ENCODE measurements around the gene ARHGAP29. TPM values are rescaled to one million over a fixed set of nuclear protein-coding genes. Genes with fewer than 3 reads are reported as not detected.

Gene ARHGAP29
- total and polyA plus RNA-seq, 10 of the 15 experiments (the other 5 are each of a cell fraction or from before 2014, with no cell fraction given): under 0.01 to 0.43 (median 0.10) TPM; not detected in 4

DNA sequence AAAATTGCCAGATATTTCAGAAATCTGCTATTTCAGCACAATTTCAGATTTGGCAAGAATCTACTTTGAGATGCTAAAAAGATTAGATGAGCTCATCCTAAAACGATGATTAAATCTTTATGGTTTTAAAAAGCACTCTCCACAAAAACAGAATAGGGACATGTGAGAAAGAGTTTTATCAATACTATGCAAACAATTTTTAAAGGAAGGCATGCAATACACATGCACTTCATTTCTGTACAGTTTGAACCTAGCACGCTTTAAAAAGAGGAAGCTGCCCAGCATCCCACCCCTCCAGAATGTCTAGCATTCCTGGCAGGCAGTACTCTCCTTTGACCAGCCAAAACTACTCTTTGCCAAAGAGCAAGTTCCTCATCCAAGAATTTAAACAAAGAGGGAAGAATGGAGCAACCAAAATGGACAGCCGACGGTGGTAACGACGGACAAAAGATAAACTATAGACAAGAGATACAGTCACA, 1.3 kb downstream of the ARHGAP29 start:
- FAIRE-seq (no peak), ATAC-seq (no peak), DNase-seq (ENCODE audit: low read depth, low spot score) (no peak)
- no peak overlapping the region for H3K4me2 ChIP-seq (ENCODE audit: control insufficient read depth, insufficient read depth)
- no peaks in the 10 kb centered on the region for H4K20me1 ChIP-seq (ENCODE audit: control insufficient read depth, insufficient read depth)
- TF ChIP-seq POLR2A (IDR thresholded peaks at IDR 0.05; ENCODE audit: low read depth, low read length): no peak
- TF ChIP-seq FOXK2 (IDR thresholded peaks at IDR 0.05): no peak
- no peak for TF ChIP-seq SREBF2 (IDR thresholded peaks at IDR 0.05; ENCODE audit: low read length)
- TF ChIP-seq NFXL1 (IDR thresholded peaks at IDR 0.05; ENCODE audit: borderline replicate concordance): no peak
- TF ChIP-seq RELA (IDR thresholded peaks at IDR 0.05; ENCODE audit: borderline replicate concordance, partially characterized antibody): no peak
- no peak for TF ChIP-seq BHLHE40 (IDR thresholded peaks at IDR 0.05; ENCODE audit: borderline replicate concordance in 1 of 2, low read depth in 2 of 2, low read length in 1 of 2)
- TF ChIP-seq, protein P1, sequence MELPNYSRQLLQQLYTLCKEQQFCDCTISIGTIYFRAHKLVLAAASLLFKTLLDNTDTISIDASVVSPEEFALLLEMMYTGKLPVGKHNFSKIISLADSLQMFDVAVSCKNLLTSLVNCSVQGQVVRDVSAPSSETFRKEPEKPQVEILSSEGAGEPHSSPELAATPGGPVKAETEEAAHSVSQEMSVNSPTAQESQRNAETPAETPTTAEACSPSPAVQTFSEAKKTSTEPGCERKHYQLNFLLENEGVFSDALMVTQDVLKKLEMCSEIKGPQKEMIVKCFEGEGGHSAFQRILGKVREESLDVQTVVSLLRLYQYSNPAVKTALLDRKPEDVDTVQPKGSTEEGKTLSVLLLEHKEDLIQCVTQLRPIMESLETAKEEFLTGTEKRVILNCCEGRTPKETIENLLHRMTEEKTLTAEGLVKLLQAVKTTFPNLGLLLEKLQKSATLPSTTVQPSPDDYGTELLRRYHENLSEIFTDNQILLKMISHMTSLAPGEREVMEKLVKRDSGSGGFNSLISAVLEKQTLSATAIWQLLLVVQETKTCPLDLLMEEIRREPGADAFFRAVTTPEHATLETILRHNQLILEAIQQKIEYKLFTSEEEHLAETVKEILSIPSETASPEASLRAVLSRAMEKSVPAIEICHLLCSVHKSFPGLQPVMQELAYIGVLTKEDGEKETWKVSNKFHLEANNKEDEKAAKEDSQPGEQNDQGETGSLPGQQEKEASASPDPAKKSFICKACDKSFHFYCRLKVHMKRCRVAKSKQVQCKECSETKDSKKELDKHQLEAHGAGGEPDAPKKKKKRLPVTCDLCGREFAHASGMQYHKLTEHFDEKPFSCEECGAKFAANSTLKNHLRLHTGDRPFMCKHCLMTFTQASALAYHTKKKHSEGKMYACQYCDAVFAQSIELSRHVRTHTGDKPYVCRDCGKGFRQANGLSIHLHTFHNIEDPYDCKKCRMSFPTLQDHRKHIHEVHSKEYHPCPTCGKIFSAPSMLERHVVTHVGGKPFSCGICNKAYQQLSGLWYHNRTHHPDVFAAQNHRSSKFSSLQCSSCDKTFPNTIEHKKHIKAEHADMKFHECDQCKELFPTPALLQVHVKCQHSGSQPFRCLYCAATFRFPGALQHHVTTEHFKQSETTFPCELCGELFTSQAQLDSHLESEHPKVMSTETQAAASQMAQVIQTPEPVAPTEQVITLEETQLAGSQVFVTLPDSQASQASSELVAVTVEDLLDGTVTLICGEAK (IDR thresholded peaks at IDR 0.05; ENCODE audit: borderline replicate concordance): no peak
- TF ChIP-seq, protein P2, sequence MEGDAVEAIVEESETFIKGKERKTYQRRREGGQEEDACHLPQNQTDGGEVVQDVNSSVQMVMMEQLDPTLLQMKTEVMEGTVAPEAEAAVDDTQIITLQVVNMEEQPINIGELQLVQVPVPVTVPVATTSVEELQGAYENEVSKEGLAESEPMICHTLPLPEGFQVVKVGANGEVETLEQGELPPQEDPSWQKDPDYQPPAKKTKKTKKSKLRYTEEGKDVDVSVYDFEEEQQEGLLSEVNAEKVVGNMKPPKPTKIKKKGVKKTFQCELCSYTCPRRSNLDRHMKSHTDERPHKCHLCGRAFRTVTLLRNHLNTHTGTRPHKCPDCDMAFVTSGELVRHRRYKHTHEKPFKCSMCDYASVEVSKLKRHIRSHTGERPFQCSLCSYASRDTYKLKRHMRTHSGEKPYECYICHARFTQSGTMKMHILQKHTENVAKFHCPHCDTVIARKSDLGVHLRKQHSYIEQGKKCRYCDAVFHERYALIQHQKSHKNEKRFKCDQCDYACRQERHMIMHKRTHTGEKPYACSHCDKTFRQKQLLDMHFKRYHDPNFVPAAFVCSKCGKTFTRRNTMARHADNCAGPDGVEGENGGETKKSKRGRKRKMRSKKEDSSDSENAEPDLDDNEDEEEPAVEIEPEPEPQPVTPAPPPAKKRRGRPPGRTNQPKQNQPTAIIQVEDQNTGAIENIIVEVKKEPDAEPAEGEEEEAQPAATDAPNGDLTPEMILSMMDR (IDR thresholded peaks at IDR 0.05 in 2 of 3, conservative IDR thresholded peaks at IDR 0.05 in 1 of 3; ENCODE audit: control insufficient read depth in 2 of 3, extremely low read depth in 1 of 3, insufficient read depth in 1 of 3, low read depth in 3 of 3, low read length in 3 of 3): no peak
- TF ChIP-seq RCOR1 (conservative IDR thresholded peaks at IDR 0.05; ENCODE audit: low read depth, low read length): no peak
- no peak for TF ChIP-seq ZNF207 (IDR thresholded peaks at IDR 0.05; ENCODE audit: borderline replicate concordance)
- no peak for TF ChIP-seq KLF5 (IDR thresholded peaks at IDR 0.05; ENCODE audit: partially characterized antibody)
- TF ChIP-seq RUNX3 (IDR thresholded peaks at IDR 0.05; ENCODE audit: low read length): no peak
- no peak for TF ChIP-seq SIX5 (IDR thresholded peaks at IDR 0.05; ENCODE audit: low read depth, low read length, severe bottlenecking)
- ChIA-PET SMC1A (ENCODE audit: uncharacterized antibody, unreplicated experiment) (no interaction called here), CTCF (no interaction called here), RAD21 (ENCODE audit: unreplicated experiment) (no interaction called here), POLR2A (no interaction called here)
- no peaks in the 10 kb centered on the region for H3K4me1 ChIP-seq (ENCODE audit: control insufficient read depth, insufficient read depth, low read length)
- H3K4me3 ChIP-seq: no peak overlapping the region
- no TSS peak for BruUV-seq (replicated peaks)
- no peak overlapping the region for H2AFZ ChIP-seq (ENCODE audit: control insufficient read depth, low read depth, low read length)
- no peaks in the 10 kb centered on the region for H3K79me2 ChIP-seq (ENCODE audit: control insufficient read depth, insufficient read depth, low read length)
- no peak overlapping the region for H3K9ac ChIP-seq (ENCODE audit: control insufficient read depth, insufficient read depth, low read length)
- peaks cover 2 to 21% of the 10 kb centered on the region in 2 experiments; a peak in 2 of 4 replicates for H3K27me3 ChIP-seq (replicated peaks in 1 of 2; ENCODE audit: control insufficient read depth in 2 of 2, insufficient read depth in 2 of 2, low read length in 1 of 2)
- WGBS (ENCODE audit: insufficient coverage, insufficient replicate concordance, low lambda C conversion rate, missing lambda C conversion rate): 0% methylated on average over 6 of the region's 6 CpGs
- H3K36me3 ChIP-seq (ENCODE audit: control insufficient read depth in 2 of 2, insufficient read depth in 2 of 2, low read length in 1 of 2): no peaks in the 10 kb centered on the region
- no peaks in the 10 kb centered on the region for H3K9me3 ChIP-seq (replicated peaks; ENCODE audit: control insufficient read depth, insufficient read depth, low read length)
- in situ Hi-C loops (cut with MboI): no loop called here
- intact Hi-C loops (cut with micrococcal nuclease; ENCODE audit: unreplicated experiment): loop anchor here (10.0 kb wide), 1 partner anchor 171 kb away; no protein-coding TSS in a partner anchor
- no peak overlapping the region for H3K27ac ChIP-seq (ENCODE audit: control insufficient read depth, insufficient read depth)

Measured in GM12878 (cell line).